Liver (tissue), 9 donors: ENCODE results near the gene CAV2. TPM values are rescaled to one million over a fixed set of nuclear protein-coding genes. Genes with fewer than 3 reads are reported as not detected.

Source experiments
- DNase-seq: peaks from one replicate; pipeline ENCODE4 v3.0.0-alpha.2; 2017; ENCODE audit warnings: low spot score
- H3K27ac ChIP-seq, 2 donors: one replicate each; pipeline ENCODE4 v1.7.0; 2013; ENCODE audit warnings: inconsistent platforms in 2 of 2, low read length in 2 of 2, control low read depth in 1 of 2, low read depth in 1 of 2, mild to moderate bottlenecking in 1 of 2
- H3K27me3 ChIP-seq, 4 donors: one replicate each; pipeline versions ENCODE4 v1.6.1 to v1.7.0; 2013; ENCODE audit warnings: low read length in 3 of 4, inconsistent platforms in 1 of 4, mild to moderate bottlenecking in 1 of 4, moderate library complexity in 1 of 4; ENCODE audit not compliant: control insufficient read depth in 4 of 4, insufficient read depth in 4 of 4
- H3K36me3 ChIP-seq, 4 donors: one replicate each; pipeline versions ENCODE4 v1.6.1 to v1.7.0; 2013; ENCODE audit warnings: low read length in 3 of 4, mild to moderate bottlenecking in 3 of 4, low read depth in 1 of 4, moderate library complexity in 1 of 4; ENCODE audit not compliant: control insufficient read depth in 4 of 4, insufficient read depth in 3 of 4
- H3K4me1 ChIP-seq, 4 donors: one replicate each; pipeline versions ENCODE4 v1.6.1 to v1.7.0; 2013; ENCODE audit warnings: low read length in 3 of 4, mild to moderate bottlenecking in 3 of 4, moderate library complexity in 1 of 4; ENCODE audit not compliant: control insufficient read depth in 4 of 4, insufficient read depth in 4 of 4
- H3K4me3 ChIP-seq, 3 donors: one replicate each; pipeline versions ENCODE4 v1.6.1 to v1.7.0; 2013; ENCODE audit warnings: low read length in 3 of 3, control low read depth in 1 of 3, low read depth in 1 of 3, mild to moderate bottlenecking in 1 of 3
- H3K9ac ChIP-seq, 2 donors: one replicate each; pipeline ENCODE4 v1.7.0; 2013; ENCODE audit warnings: low read length in 2 of 2, mild to moderate bottlenecking in 2 of 2, moderate library complexity in 2 of 2, control low read depth in 1 of 2, low read depth in 1 of 2
- H3K9me3 ChIP-seq, 4 donors: one replicate each; pipeline versions ENCODE4 v1.6.1 to v1.7.0; 2013; ENCODE audit warnings: low read length in 3 of 4; ENCODE audit not compliant: control insufficient read depth in 4 of 4
- ATF3 ChIP-seq: IDR thresholded peaks from 2 replicates; pipeline ENCODE4 v1.6.1; 2016; ENCODE audit warnings: antibody characterized with exemption
- CTCF ChIP-seq: fragments of 150-350 bp; IDR thresholded peaks from 2 replicates; pipeline ENCODE4 v1.5.1; 2017; ENCODE audit warnings: improper control_type of control experiment, low read depth, low read length; ENCODE audit not compliant: missing input control
- EGR1 ChIP-seq, 2 donors: IDR thresholded peaks; 2 replicates each; pipeline ENCODE4 v1.6.1; 2016 to 2018; ENCODE audit warnings: antibody characterized with exemption in 2 of 2, low read depth in 2 of 2
- FOXA1 ChIP-seq: IDR thresholded peaks from 2 replicates; pipeline ENCODE4 v1.6.1; 2016; ENCODE audit warnings: antibody characterized with exemption
- GABPA ChIP-seq, 2 donors: IDR thresholded peaks in 1 of 2; conservative IDR thresholded peaks in 1 of 2; 2 replicates each; pipeline ENCODE4 v1.6.1; 2016; ENCODE audit warnings: antibody characterized with exemption in 2 of 2, mild to moderate bottlenecking in 1 of 2, moderate library complexity in 1 of 2
- HNF4A ChIP-seq, 2 donors: conservative IDR thresholded peaks; 2 replicates each; pipeline ENCODE4 v1.6.1; 2016; ENCODE audit warnings: antibody characterized with exemption in 2 of 2, mild to moderate bottlenecking in 2 of 2
- HNF4G ChIP-seq: IDR thresholded peaks from 2 replicates; pipeline ENCODE4 v1.6.1; 2016; ENCODE audit warnings: antibody characterized with exemption
- JUND ChIP-seq, 2 donors: IDR thresholded peaks; 2 replicates each; pipeline ENCODE4 v1.6.1; 2016; ENCODE audit warnings: antibody characterized with exemption in 2 of 2
- MAX ChIP-seq: IDR thresholded peaks from 2 replicates; pipeline ENCODE4 v1.6.1; 2016; ENCODE audit warnings: antibody characterized with exemption
- NR2F2 ChIP-seq: IDR thresholded peaks from 2 replicates; pipeline ENCODE4 v1.6.1; 2016; ENCODE audit warnings: antibody characterized with exemption
- RAD21 ChIP-seq, 2 donors: IDR thresholded peaks; 2 replicates each; pipeline ENCODE4 v1.6.1; 2016; ENCODE audit warnings: antibody characterized with exemption in 2 of 2, mild to moderate bottlenecking in 2 of 2
- REST ChIP-seq: IDR thresholded peaks from 2 replicates; pipeline ENCODE4 v1.6.1; 2016; ENCODE audit warnings: antibody characterized with exemption, mild to moderate bottlenecking
- RXRA ChIP-seq, 2 donors: IDR thresholded peaks; 2 replicates each; pipeline ENCODE4 v1.6.1; 2017 to 2018; ENCODE audit warnings: antibody characterized with exemption in 2 of 2, mild to moderate bottlenecking in 1 of 2
- SP1 ChIP-seq: IDR thresholded peaks from 2 replicates; pipeline ENCODE4 v1.6.1; 2018; ENCODE audit warnings: antibody characterized with exemption, mild to moderate bottlenecking
- YY1 ChIP-seq: IDR thresholded peaks from 2 replicates; pipeline ENCODE4 v1.6.1; 2016; ENCODE audit warnings: antibody characterized with exemption, mild to moderate bottlenecking
- ZBTB33 ChIP-seq: IDR thresholded peaks from 2 replicates; pipeline ENCODE4 v1.6.1; 2016; ENCODE audit warnings: antibody characterized with exemption
- whole genome bisulfite sequencing: extraction: QIAGEN DNeasy Blood & Tissue Kit; methylation state at CpG from one replicate; pipeline ENCODE4 v1.1.7; 2013; 5-methylcytosine and 5-hydroxymethylcytosine counted together
- polyA plus RNA-seq, 2 donors: library from polyadenylated mRNA; stranded (reverse) in 1 of 2; unstranded in 1 of 2; fragments of 200-250 nt in 1 of 2; fragments of >200 nt in 1 of 2; fragmentation: Nextera tagmentation in 1 of 2; extraction: Ambion mirVana in 1 of 2; gene quantifications; one replicate each; pipeline versions ENCODE4 v1.2.1 to v1.2.3, GENCODE V29; 2013 to 2015
- total RNA-seq, 2 donors: library from RNA; depleted of rRNA; stranded (reverse); fragments of >200 nt; gene quantifications; one replicate each; pipeline ENCODE4 v1.2.3, GENCODE V29; 2014
- donor health status: healthy.
- donor health status: healthy.
- donor health status: healthy.
- donor health status: healthy.
- donor health status: healthy.

CAV2 gene
- total and polyA plus RNA-seq, 4 donors, result 6.8 to 29.7 (median 19.9) TPM

GRCh38 chr7:116546054-116546453 lies 46.5 kb downstream of the CAV2 start:
- DNase-seq, result no peak
- no peaks in the 10 kb centered on the region for H3K27me3 ChIP-seq
- H3K9ac ChIP-seq, result no peak overlapping the region
- no peak overlapping the region for H3K27ac ChIP-seq
- no peaks in the 10 kb centered on the region for H3K4me1 ChIP-seq
- H3K36me3 ChIP-seq, result no peaks in the 10 kb centered on the region
- no peak for TF ChIP-seq RAD21 (IDR thresholded peaks at IDR 0.05)
- TF ChIP-seq REST, result no peak
- no peak for TF ChIP-seq HNF4A (conservative IDR thresholded peaks at IDR 0.05)
- no peak for TF ChIP-seq RXRA (IDR thresholded peaks at IDR 0.05)
- no peak for TF ChIP-seq ATF3
- TF ChIP-seq EGR1 (IDR thresholded peaks at IDR 0.05; ENCODE audit: low read depth in 2 of 2), result no peak
- no peak for TF ChIP-seq NR2F2
- no peak for TF ChIP-seq MAX
- no peak for TF ChIP-seq HNF4G
- TF ChIP-seq CTCF, result no peak
- TF ChIP-seq FOXA1, result no peak
- TF ChIP-seq GABPA (IDR thresholded peaks at IDR 0.05 in 1 of 2, conservative IDR thresholded peaks at IDR 0.05 in 1 of 2), result no peak
- no peak for TF ChIP-seq SP1
- no peak for TF ChIP-seq YY1
- H3K9me3 ChIP-seq, result no peaks in the 10 kb centered on the region
- WGBS, result 93% methylated on average over 11 of the region's 11 CpGs
- H3K4me3 ChIP-seq, result no peak overlapping the region

GRCh38 chr7:116546916-116547315 lies 47.4 kb downstream of the CAV2 start:
- Histone ChIP-seq H3K9me3 (no peaks in the 10 kb centered on the region), H3K9ac (no peak overlapping the region), H3K27ac (no peak overlapping the region), H3K4me1 (no peaks in the 10 kb centered on the region), H3K27me3 (no peaks in the 10 kb centered on the region), H3K36me3 (no peaks in the 10 kb centered on the region), H3K4me3 (no peak overlapping the region)
- no peak for DNase-seq
- TF ChIP-seq RXRA (IDR thresholded peaks at IDR 0.05), result no peak
- no peak for TF ChIP-seq JUND (IDR thresholded peaks at IDR 0.05)
- TF ChIP-seq MAX, result no peak
- TF ChIP-seq ZBTB33, result no peak
- 82% methylated on average over 1 of the region's 1 CpG for WGBS
